ENCODE results near the gene CAMSAP2. TPM values are rescaled to one million over a fixed set of nuclear protein-coding genes. Genes with fewer than 3 reads are reported as not detected.

Gene CAMSAP2
- total and polyA plus RNA-seq, 2 of the 8 experiments (the other 6 are each of a cell fraction or from before 2014, with no cell fraction given), result 4.2 to 27.6 TPM

GRCh38 chr1:200795156-200795555 lies 56.5 kb downstream of the CAMSAP2 start:
- Histone ChIP-seq H3K9me3 (ENCODE audit: insufficient read depth in 2 of 2, low read depth in 1 of 2, low read length in 1 of 2) (no peaks in the 10 kb centered on the region), H2BK5ac (ENCODE audit: low read depth, low read length) (no peak overlapping the region), H3K27ac (ENCODE audit: low read depth, low read length) (no peak overlapping the region), H4K20me1 (replicated peaks in 1 of 2; ENCODE audit: control insufficient read depth in 1 of 2, insufficient read depth in 2 of 2, low read length in 2 of 2) (no peaks in the 10 kb centered on the region), H2BK15ac (ENCODE audit: low read length) (no peak overlapping the region), H3K9ac (replicated peaks in 1 of 4; ENCODE audit: extremely low read depth in 1 of 4, low read depth in 3 of 4, low read length in 3 of 4) (peak overlapping the region in 1 of 4 experiments; percentile 8; a peak in 1 of 7 replicates), H2BK20ac (ENCODE audit: low read length) (no peak overlapping the region), H3K4ac (replicated peaks; ENCODE audit: insufficient read length, low read depth, low read length) (no peak overlapping the region), H2BK120ac (replicated peaks; ENCODE audit: low read depth, low read length) (no peak overlapping the region), H3K4me3 (ENCODE audit: extremely low read depth in 1 of 4, insufficient read depth in 2 of 4, low read depth in 3 of 4, low read length in 4 of 4) (no peak overlapping the region), H3K4me2 (ENCODE audit: insufficient read depth in 1 of 2, low read depth in 2 of 2, low read length in 2 of 2) (no peak overlapping the region), H3K18ac (ENCODE audit: extremely low read depth, low read length) (no peak overlapping the region), H4K5ac (ENCODE audit: insufficient read length, low read depth, low read length) (no peak overlapping the region), H4K91ac (replicated peaks; ENCODE audit: insufficient read length, low read length) (no peak overlapping the region), H3K4me1 (replicated peaks in 1 of 4; ENCODE audit: control insufficient read depth in 3 of 4, insufficient read depth in 4 of 4, low read length in 3 of 4) (no peaks in the 10 kb centered on the region), H3K23ac (ENCODE audit: insufficient read length) (no peak overlapping the region), H3K79me2 (ENCODE audit: control insufficient read depth in 1 of 2, insufficient read depth in 2 of 2, low read length in 2 of 2) (peaks cover 0 to 16% of the 10 kb centered on the region in 2 experiments; a peak in 2 of 4 replicates), H3K36me3 (ENCODE audit: control insufficient read depth in 2 of 4, insufficient read depth in 4 of 4, low read length in 3 of 4) (peaks cover 0 to 4% (median 0%) of the 10 kb centered on the region in 4 experiments; a peak in 2 of 8 replicates), H3K27me3 (replicated peaks in 1 of 4; ENCODE audit: control insufficient read depth in 3 of 4, extremely low read depth in 1 of 4, insufficient read depth in 3 of 4, low read length in 3 of 4) (no peaks in the 10 kb centered on the region), H3K56ac (replicated peaks; ENCODE audit: insufficient read length, low read depth, low read length) (no peak overlapping the region), H3K14ac (ENCODE audit: insufficient read length) (no peak overlapping the region), H3K79me1 (ENCODE audit: low read depth, low read length) (no peaks in the 10 kb centered on the region; the same call in 1 of the 2 replicates), H2AFZ (ENCODE audit: low read length) (no peak overlapping the region), H2AK5ac (ENCODE audit: low read depth, low read length) (no peak overlapping the region), H4K8ac (ENCODE audit: extremely low read depth, insufficient read depth, low read length) (no peak overlapping the region), H2BK12ac (ENCODE audit: low read depth, low read length) (no peak overlapping the region), H3K23me2 (ENCODE audit: low read depth, low read length) (no peaks in the 10 kb centered on the region)
- FAIRE-seq (no peak), DNase-seq (ENCODE audit: low read depth in 1 of 2, low spot score in 2 of 2) (no peak)
- ChIA-PET CTCF (ENCODE audit: partially characterized antibody) (interaction anchor here (1.0 kb wide), 2 partner anchors 8 to 173 kb away, joined by 3 to 5 read pairs; no protein-coding TSS in a partner anchor), POLR2A (ENCODE audit: partially characterized antibody) (interaction anchor here (0.5 kb wide), 1 partner anchor 148 kb away, joined by 3 read pairs; no protein-coding TSS in a partner anchor)
- TF ChIP-seq TAF1 (IDR thresholded peaks at IDR 0.05; ENCODE audit: low read depth, low read length), result no peak
- TF ChIP-seq CBX5 (IDR thresholded peaks at IDR 0.05; ENCODE audit: low read depth, low read length), result no peak
- TF ChIP-seq GTF2F1 (IDR thresholded peaks at IDR 0.05; ENCODE audit: borderline replicate concordance, low read depth, low read length), result no peak
- TF ChIP-seq EGR1 (IDR thresholded peaks at IDR 0.05; ENCODE audit: borderline replicate concordance, low read depth, low read length), result no peak
- TF ChIP-seq CHD1 (IDR thresholded peaks at IDR 0.05; ENCODE audit: low read depth, low read length), result no peak
- no peak for TF ChIP-seq POLR2AphosphoS5 (IDR thresholded peaks at IDR 0.05; ENCODE audit: low read depth, low read length)
- no peak for TF ChIP-seq EP300 (IDR thresholded peaks at IDR 0.05; ENCODE audit: borderline replicate concordance in 1 of 2, low read depth in 2 of 2, low read length in 2 of 2)
- no peak for TF ChIP-seq CTBP2 (IDR thresholded peaks at IDR 0.05; ENCODE audit: borderline replicate concordance, insufficient read depth, insufficient read length, low read length)
- TF ChIP-seq NRF1 (IDR thresholded peaks at IDR 0.05; ENCODE audit: low read depth, low read length), result no peak
- TF ChIP-seq TBP (IDR thresholded peaks at IDR 0.05; ENCODE audit: low read depth, low read length), result no peak
- no peak for TF ChIP-seq HDAC6 (IDR thresholded peaks at IDR 0.05; ENCODE audit: low read depth, low read length)
- no peak for TF ChIP-seq RBBP5 (IDR thresholded peaks at IDR 0.05; ENCODE audit: borderline replicate concordance, low read depth, low read length)
- TF ChIP-seq FOSL1 (IDR thresholded peaks at IDR 0.05; ENCODE audit: insufficient read depth, low read depth, low read length), result no peak
- TF ChIP-seq JUN (IDR thresholded peaks at IDR 0.05; ENCODE audit: low read depth, low read length), result no peak
- WGBS, 2 experiments (ENCODE audit: extremely low coverage in 1 of 2, insufficient coverage in 1 of 2, insufficient read length in 1 of 2, insufficient replicate concordance in 2 of 2, low coverage in 1 of 2, low lambda C conversion rate in 2 of 2, missing lambda C conversion rate in 1 of 2), result 88% methylated on average over 1 of the region's 1 CpG; no CpG with 5 or more reads in 1 of the 2 experiments
